GM10266 (cell line): ENCODE data around the gene GID8.

ENCODE experiments used
- DNase-seq: peaks from one replicate; pipeline ENCODE4 v3.0.0; 2012; ENCODE audit errors: extremely low spot score
- TF ChIP-seq, protein P1 (sequence below): IDR thresholded peaks from 2 replicates; pipeline ENCODE4 v1.5.1; 2012; ENCODE audit warnings: mild to moderate bottlenecking, low read depth; ENCODE audit not compliant: control insufficient read depth, insufficient read depth; ENCODE audit errors: missing control alignments

Gene GID8

DNA sequence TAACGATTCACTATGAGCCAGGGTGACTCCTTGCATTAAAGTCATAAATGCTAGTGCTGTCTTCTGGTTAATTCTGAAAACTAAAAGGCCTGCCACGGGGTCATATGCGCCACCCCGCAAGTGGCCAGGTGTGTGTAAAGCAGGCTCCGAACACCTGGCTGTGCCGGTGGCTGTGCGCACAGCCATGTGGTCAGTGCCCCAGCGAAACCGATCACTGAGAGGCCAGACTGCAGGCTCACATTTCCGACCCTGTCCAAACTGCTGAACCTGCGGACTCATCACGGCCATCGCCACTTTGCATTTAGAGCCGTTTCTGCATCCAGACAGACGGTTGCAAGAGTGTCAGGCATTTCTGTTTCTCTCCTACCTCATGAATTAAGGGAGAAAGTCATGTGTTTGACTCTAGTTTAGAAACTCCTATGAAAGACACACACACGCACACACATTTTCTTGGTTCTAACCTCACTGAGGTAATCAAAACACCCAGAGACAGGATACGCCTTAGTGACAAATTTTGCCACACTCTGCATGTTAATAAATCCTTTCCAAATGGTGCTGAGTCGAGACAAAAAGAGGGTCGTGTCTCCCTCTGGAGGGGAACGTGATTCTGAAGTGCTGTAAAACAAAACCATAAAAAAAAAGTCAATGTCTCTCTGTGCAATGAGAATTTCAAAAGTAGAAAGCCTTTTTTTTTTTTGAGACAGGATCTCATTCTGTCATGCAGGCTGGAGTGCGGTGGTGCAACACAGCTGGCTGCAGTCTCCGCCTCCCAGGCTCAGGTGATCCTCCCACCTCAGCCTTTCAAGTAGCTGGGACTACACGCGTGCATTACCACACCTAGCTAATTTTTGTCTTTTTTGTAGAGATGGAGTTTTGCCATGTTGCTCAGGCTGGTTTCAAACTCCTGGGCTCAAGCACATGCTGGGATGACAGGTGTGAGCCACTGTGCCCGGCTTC, 45.3 kb upstream of the GID8 start:
- TF ChIP-seq, protein P1, sequence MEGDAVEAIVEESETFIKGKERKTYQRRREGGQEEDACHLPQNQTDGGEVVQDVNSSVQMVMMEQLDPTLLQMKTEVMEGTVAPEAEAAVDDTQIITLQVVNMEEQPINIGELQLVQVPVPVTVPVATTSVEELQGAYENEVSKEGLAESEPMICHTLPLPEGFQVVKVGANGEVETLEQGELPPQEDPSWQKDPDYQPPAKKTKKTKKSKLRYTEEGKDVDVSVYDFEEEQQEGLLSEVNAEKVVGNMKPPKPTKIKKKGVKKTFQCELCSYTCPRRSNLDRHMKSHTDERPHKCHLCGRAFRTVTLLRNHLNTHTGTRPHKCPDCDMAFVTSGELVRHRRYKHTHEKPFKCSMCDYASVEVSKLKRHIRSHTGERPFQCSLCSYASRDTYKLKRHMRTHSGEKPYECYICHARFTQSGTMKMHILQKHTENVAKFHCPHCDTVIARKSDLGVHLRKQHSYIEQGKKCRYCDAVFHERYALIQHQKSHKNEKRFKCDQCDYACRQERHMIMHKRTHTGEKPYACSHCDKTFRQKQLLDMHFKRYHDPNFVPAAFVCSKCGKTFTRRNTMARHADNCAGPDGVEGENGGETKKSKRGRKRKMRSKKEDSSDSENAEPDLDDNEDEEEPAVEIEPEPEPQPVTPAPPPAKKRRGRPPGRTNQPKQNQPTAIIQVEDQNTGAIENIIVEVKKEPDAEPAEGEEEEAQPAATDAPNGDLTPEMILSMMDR = no peak
- DNase-seq = no peak

DNA sequence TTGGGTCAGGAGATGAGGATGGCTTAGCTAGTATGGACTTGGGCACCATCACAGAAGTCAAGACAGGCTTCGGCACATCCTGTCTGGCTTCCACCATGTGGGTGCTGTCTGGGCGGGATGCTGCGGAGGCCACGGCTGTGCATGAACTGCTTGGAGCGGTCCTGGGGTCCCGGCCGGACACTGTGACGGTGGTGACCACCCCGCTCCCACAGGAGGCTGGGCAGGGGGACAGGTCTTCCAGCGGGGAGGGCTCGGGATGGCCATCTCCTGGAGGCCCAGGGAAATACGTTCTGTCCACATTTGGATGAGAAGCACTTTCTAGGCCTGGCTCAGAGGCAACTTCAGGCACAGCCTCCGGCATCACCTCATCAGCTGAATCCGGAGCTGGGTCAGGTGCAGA, 44.2 kb upstream of the GID8 start:
- DNase-seq = no peak
- TF ChIP-seq, protein P1 = no peak

DNA sequence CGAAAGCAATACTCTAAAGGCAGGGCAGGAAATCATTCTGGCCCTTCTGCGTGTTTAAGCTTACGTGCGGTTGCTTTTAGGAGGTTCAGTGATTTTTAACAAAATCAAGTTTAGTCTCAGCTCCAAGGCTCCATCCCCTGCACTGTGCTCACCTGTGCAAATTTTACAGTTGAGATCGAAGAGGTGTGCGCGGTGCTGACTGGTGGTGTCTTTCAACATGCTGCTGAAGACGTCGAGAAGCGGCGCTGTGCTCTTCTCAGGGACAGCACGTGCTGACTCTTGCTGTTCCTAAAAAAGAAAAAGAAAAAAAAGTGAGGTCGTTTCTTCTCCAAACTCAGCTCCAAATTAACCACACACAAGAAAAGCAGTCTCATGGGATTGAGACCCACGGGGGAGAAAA, 43.7 kb upstream of the GID8 start:
- TF ChIP-seq, protein P1 = no peak
- DNase-seq = no peak

- DNase-seq = no peak
- TF ChIP-seq, protein P1 = no peak
Measured at GRCh38 chr20:62895539-62895938, 42.4 kb upstream of the GID8 start.

- no peak for DNase-seq
- TF ChIP-seq, protein P1 = no peak
Measured at GRCh38 chr20:62896526-62896925, 41.4 kb upstream of the GID8 start.

DNA sequence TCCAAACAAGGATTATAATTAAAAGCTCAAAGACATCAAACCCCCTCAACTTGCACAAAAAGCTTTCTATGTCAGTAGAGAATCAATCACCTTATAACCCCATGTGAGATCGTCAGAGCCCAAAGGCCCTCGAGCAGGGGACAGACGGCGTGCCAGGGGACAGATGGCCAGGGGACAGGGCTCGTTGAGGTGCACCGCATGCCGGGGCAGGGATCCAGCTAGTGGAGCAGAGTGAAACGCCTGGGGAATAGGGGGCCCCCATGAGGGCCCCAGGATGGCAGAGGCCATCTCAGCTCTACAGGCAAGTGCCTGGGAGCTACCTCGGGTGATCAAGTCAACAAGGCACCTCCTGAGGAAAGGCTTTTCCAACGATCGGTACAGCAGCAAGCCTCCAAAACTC, 40.3 kb upstream of the GID8 start:
- DNase-seq = no peak
- TF ChIP-seq, protein P1 = no peak
